Epithelial cell of proximal tubule (primary cell): ENCODE measurements around the gene ALG14. TPM values are rescaled to one million over a fixed set of nuclear protein-coding genes. Genes with fewer than 3 reads are reported as not detected.

Source experiments
- DNase-seq: peaks from one replicate; pipeline ENCODE4 v3.0.0-alpha.2; 2011; ENCODE audit warnings: low read depth
- H3K4me3 ChIP-seq: 2 replicates; pipeline ENCODE4 v1.5.1; 2011; ENCODE audit warnings: low read depth, mild to moderate bottlenecking, low read length
- CTCF ChIP-seq: conservative IDR thresholded peaks from 2 replicates; pipeline ENCODE4 v1.5.1; 2012; ENCODE audit warnings: low read depth, mild to moderate bottlenecking, low read length
- total RNA-seq: library from RNA; depleted of rRNA; stranded (reverse); fragments of >200 nt; gene quantifications from 2 replicates; pipeline ENCODE4 v1.2.3, GENCODE V29; 2015

Gene ALG14
- total RNA-seq, 1 donor from 2014 or later: 1.1 TPM

GRCh38 chr1:95073446-95073845 is 695 bp upstream of the ALG14 start:
- TF ChIP-seq CTCF: no peak
- peak overlapping the region; percentile 80 for H3K4me3 ChIP-seq
- no peak for DNase-seq

GRCh38 chr1:95072117-95072516 is 634 bp downstream of the ALG14 start:
- no peak for TF ChIP-seq CTCF
- H3K4me3 ChIP-seq: peak overlapping the region; percentile 80
- no peak for DNase-seq

- no peak for TF ChIP-seq CTCF
- H3K4me3 ChIP-seq: peak overlapping the region; percentile 80
- no peak for DNase-seq
These were observed 1.2 kb downstream of the ALG14 start for GRCh38 chr1:95071539-95071938.

- no peak for TF ChIP-seq CTCF
- no peak for DNase-seq
- no peak overlapping the region for H3K4me3 ChIP-seq
These were observed 3.0 kb downstream of the ALG14 start for GRCh38 chr1:95069710-95070093.

- TF ChIP-seq CTCF: no peak
- peak; percentile 51 for DNase-seq
- no peak overlapping the region for H3K4me3 ChIP-seq
These were observed 3.6 kb downstream of the ALG14 start for GRCh38 chr1:95068956-95069709.

GRCh38 chr1:95067568-95067967 is 5.2 kb downstream of the ALG14 start:
- H3K4me3 ChIP-seq: no peak overlapping the region
- DNase-seq: no peak
- no peak for TF ChIP-seq CTCF

- DNase-seq: no peak
- H3K4me3 ChIP-seq: no peak overlapping the region
- no peak for TF ChIP-seq CTCF
These were observed 5.7 kb downstream of the ALG14 start for GRCh38 chr1:95067062-95067461.
